ENCODE data around the gene SHD.
"Not testable (repeated sequence)": the region's sequence is repeated elsewhere in the genome, so short reads cannot be mapped to it uniquely, and the experiment has no call there.

GRCh38 chr19:4245938-4246337 lies 33.1 kb upstream of the SHD start:
- not testable (repeated sequence) for TF ChIP-seq CTCF (conservative IDR thresholded peaks at IDR 0.05; ENCODE audit: low read depth, low read length); EZH2 (IDR thresholded peaks at IDR 0.05; ENCODE audit: borderline replicate concordance, low read depth, low read length, poor library complexity, severe bottlenecking)
